WTC11 (cell line): ENCODE data around the gene GALNT11. TPM values are rescaled to one million over a fixed set of nuclear protein-coding genes. Genes with fewer than 3 reads are reported as not detected.

Experiments
- ATAC-seq: fragments of 200-7000 bp; cut with Tn5 transposase; 2 replicates; pipeline ENCODE4 v1.10.0; 2021; ENCODE audit warnings: mild to moderate bottlenecking, moderate library complexity
- CTCF ChIA-PET: fragments of 300-600 bp; sonication (Branson Sonifier 250); formaldehyde crosslinking; loops from one replicate; lab custom pipeline; 2021; ENCODE audit warnings: antibody characterized with exemption; lab: Charles Lee
- POLR2A ChIA-PET: fragments of 350-600 bp; sonication (Branson Sonifier 250); formaldehyde crosslinking; loops from one replicate; lab custom pipeline; 2021; ENCODE audit warnings: antibody characterized with exemption; lab: Charles Lee
- DNase-seq: peaks from one replicate; pipeline ENCODE4 v3.0.0; 2021; ENCODE audit warnings: low spot score
- H3K27ac Mint-ChIP-seq: 2 replicates; pipeline ENCODE4 v1.8.0; 2021; ENCODE audit warnings: mixed read lengths
- H3K27me3 Mint-ChIP-seq: 2 replicates; pipeline ENCODE4 v1.8.0; 2021; ENCODE audit warnings: low read depth, mild to moderate bottlenecking, moderate library complexity, mixed read lengths
- H3K36me3 Mint-ChIP-seq: 2 replicates; pipeline ENCODE4 v1.8.0; 2021; ENCODE audit warnings: mixed read lengths
- H3K4me1 Mint-ChIP-seq: 2 replicates; pipeline ENCODE4 v1.8.0; 2022; ENCODE audit warnings: mixed read lengths
- H3K4me3 Mint-ChIP-seq: 2 replicates; pipeline ENCODE4 v1.8.0; 2021; ENCODE audit warnings: mild to moderate bottlenecking, moderate library complexity, mixed read lengths
- H3K9me3 Mint-ChIP-seq: 2 replicates; pipeline ENCODE4 v1.8.0; 2021; ENCODE audit warnings: mixed read lengths
- CBFB ChIP-seq: sonication (generic); formaldehyde crosslinking; IDR thresholded peaks from 2 replicates; pipeline ENCODE4 v1.8.1; 2022; ENCODE audit warnings: mild to moderate bottlenecking, low read depth, missing genetic modification reagents
- EMX1 ChIP-seq: fragments of 250-450 bp; sonication (Bioruptor Pico); IDR thresholded peaks from 2 replicates; pipeline ENCODE4 v1.8.0; 2021; ENCODE audit warnings: mild to moderate bottlenecking
- ETV6 ChIP-seq: sonication (generic); formaldehyde crosslinking; IDR thresholded peaks from 2 replicates; pipeline ENCODE4 v1.8.1; 2022; ENCODE audit warnings: mild to moderate bottlenecking, missing genetic modification reagents
- GABPB1 ChIP-seq: sonication (generic); formaldehyde crosslinking; IDR thresholded peaks from 2 replicates; pipeline ENCODE4 v1.8.1; 2023; ENCODE audit warnings: mild to moderate bottlenecking, missing genetic modification reagents
- GRHL2 ChIP-seq: fragments of 250-450 bp; sonication (Bioruptor Pico); IDR thresholded peaks from 2 replicates; pipeline ENCODE4 v1.8.0; 2022; ENCODE audit warnings: mild to moderate bottlenecking, moderate library complexity; ENCODE audit not compliant: insufficient replicate concordance, severe bottlenecking
- IRF2 ChIP-seq: sonication (generic); formaldehyde crosslinking; IDR thresholded peaks from 2 replicates; pipeline ENCODE4 v1.8.0; 2022; ENCODE audit warnings: low read depth, missing genetic modification reagents, borderline replicate concordance
- JAZF1 ChIP-seq: fragments of 250-450 bp; sonication (Bioruptor Pico); IDR thresholded peaks from 2 replicates; pipeline ENCODE4 v1.9.0; 2021; ENCODE audit warnings: moderate library complexity, mild to moderate bottlenecking, inconsistent platforms
- JUN ChIP-seq: sonication (generic); formaldehyde crosslinking; IDR thresholded peaks from 2 replicates; pipeline ENCODE4 v1.8.0; 2023; ENCODE audit warnings: mild to moderate bottlenecking, missing genetic modification reagents
- NFE2L1 ChIP-seq: sonication (generic); formaldehyde crosslinking; IDR thresholded peaks from 2 replicates; pipeline ENCODE4 v1.8.1; 2023; ENCODE audit warnings: missing genetic modification reagents
- RORB ChIP-seq: fragments of 250-450 bp; sonication (Bioruptor Pico); IDR thresholded peaks from 2 replicates; pipeline ENCODE4 v1.9.0; 2021; ENCODE audit warnings: mild to moderate bottlenecking
- TP53 ChIP-seq: sonication (generic); formaldehyde crosslinking; IDR thresholded peaks from 2 replicates; pipeline ENCODE4 v1.8.1; 2023; ENCODE audit warnings: mild to moderate bottlenecking, missing genetic modification reagents
- ZBTB21 ChIP-seq: sonication (generic); formaldehyde crosslinking; IDR thresholded peaks from 2 replicates; pipeline ENCODE4 v1.8.1; 2023; ENCODE audit warnings: mild to moderate bottlenecking, missing genetic modification reagents, borderline replicate concordance
- ZNF138 ChIP-seq: sonication (generic); formaldehyde crosslinking; conservative IDR thresholded peaks from 2 replicates; pipeline ENCODE4 v1.8.1; 2022; ENCODE audit warnings: mild to moderate bottlenecking, moderate library complexity, missing genetic modification reagents
- ZNF263 ChIP-seq: sonication (generic); formaldehyde crosslinking; IDR thresholded peaks from 2 replicates; pipeline ENCODE4 v1.8.1; 2022; ENCODE audit warnings: low read depth, mild to moderate bottlenecking, moderate library complexity, missing genetic modification reagents
- ZNF317 ChIP-seq: sonication (generic); formaldehyde crosslinking; IDR thresholded peaks from 2 replicates; pipeline ENCODE4 v1.8.1; 2023; ENCODE audit warnings: low read depth, mild to moderate bottlenecking, moderate library complexity, missing genetic modification reagents, borderline replicate concordance
- ZNF396 ChIP-seq: fragments of 250-450 bp; sonication (Bioruptor Pico); IDR thresholded peaks from 2 replicates; pipeline ENCODE4 v1.8.0; 2021; ENCODE audit warnings: mild to moderate bottlenecking, moderate library complexity, borderline replicate concordance
- ZNF416 ChIP-seq: fragments of 250-450 bp; sonication (Bioruptor Pico); IDR thresholded peaks from 2 replicates; pipeline ENCODE4 v1.9.0; 2021; ENCODE audit warnings: mild to moderate bottlenecking, inconsistent platforms
- ZNF423 ChIP-seq: fragments of 250-450 bp; sonication (Bioruptor Pico); IDR thresholded peaks from 2 replicates; pipeline ENCODE4 v2.1.2; 2022; ENCODE audit warnings: mild to moderate bottlenecking, moderate library complexity
- ZNF671 ChIP-seq: fragments of 250-450 bp; sonication (Bioruptor Pico); IDR thresholded peaks from 2 replicates; pipeline ENCODE4 v1.8.0; 2021; ENCODE audit warnings: mild to moderate bottlenecking
- total RNA-seq: library from RNA; stranded (reverse); gene quantifications from 3 replicates; pipeline ENCODE4 v1.2.3, GENCODE V29; 2021
- TF ChIP-seq, protein P1 (sequence below): sonication (generic); formaldehyde crosslinking; IDR thresholded peaks from 2 replicates; pipeline ENCODE4 v1.8.0; 2022; ENCODE audit warnings: missing genetic modification reagents
- TF ChIP-seq, protein P2 (sequence below): fragments of 250-450 bp; sonication (Bioruptor Pico); IDR thresholded peaks from 2 replicates; pipeline ENCODE4 v1.9.0; 2021; ENCODE audit warnings: mild to moderate bottlenecking, borderline replicate concordance
- TF ChIP-seq, protein P3 (sequence below): fragments of 250-450 bp; sonication (Bioruptor Pico); IDR thresholded peaks from 2 replicates; pipeline ENCODE4 v1.9.0; 2021; ENCODE audit warnings: mild to moderate bottlenecking
- TF ChIP-seq, protein P4 (sequence below): sonication (generic); formaldehyde crosslinking; IDR thresholded peaks from 2 replicates; pipeline ENCODE4 v1.8.1; 2023; ENCODE audit warnings: mild to moderate bottlenecking, missing genetic modification reagents, moderate library complexity
- TF ChIP-seq, protein P5 (sequence below): sonication (generic); formaldehyde crosslinking; IDR thresholded peaks from 2 replicates; pipeline ENCODE4 v1.8.1; 2022; ENCODE audit warnings: low read depth, mild to moderate bottlenecking, moderate library complexity, missing genetic modification reagents, borderline replicate concordance
- TF ChIP-seq, protein P6 (sequence below): sonication (generic); formaldehyde crosslinking; IDR thresholded peaks from 2 replicates; pipeline ENCODE4 v1.8.0; 2022; ENCODE audit warnings: mild to moderate bottlenecking, missing genetic modification reagents

The GALNT11 gene
- total RNA-seq, 1 experiment from 2014 or later = 24.0 TPM

DNA sequence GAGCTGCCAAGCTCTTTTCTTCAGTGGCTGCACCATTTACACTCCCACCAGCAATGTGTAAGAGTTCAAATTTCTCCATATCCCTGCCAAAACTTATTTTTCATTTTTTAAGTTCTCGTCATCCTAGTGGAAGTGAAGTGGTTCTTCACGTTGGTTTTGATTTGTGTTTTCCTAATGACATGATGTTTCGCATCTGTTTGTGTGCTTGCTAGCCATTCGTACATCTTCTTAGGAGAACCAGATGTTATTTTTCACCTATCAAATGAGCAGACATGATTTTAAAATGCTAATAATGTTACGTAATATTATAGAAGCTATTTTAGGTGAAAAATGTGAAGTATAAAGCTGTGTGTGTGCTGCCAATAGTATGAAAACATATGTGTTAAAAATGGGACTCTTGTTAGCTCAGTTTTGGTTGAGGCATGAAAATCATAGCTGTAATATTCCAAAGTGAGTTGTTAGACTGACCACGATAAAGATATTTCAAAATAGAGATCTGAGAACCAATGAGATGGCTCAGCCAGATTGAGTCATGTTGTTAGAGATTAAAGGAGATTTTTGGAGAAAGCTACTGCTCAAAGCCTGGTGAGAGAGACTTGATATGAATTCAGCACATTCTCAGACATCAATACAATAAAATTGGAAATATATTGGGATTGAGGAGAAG is 25.9 kb upstream of the GALNT11 start:
- no peak for ATAC-seq
- Mint-ChIP-seq H3K9me3 (peaks cover 2% of the 10 kb centered on the region), H3K27ac (no peak overlapping the region), H3K4me1 (peaks cover 4% of the 10 kb centered on the region), H3K4me3 (no peak overlapping the region), H3K27me3 (no peaks in the 10 kb centered on the region), H3K36me3 (no peaks in the 10 kb centered on the region)
- ChIA-PET CTCF (no interaction called here), POLR2A (no interaction called here)
- TF ChIP-seq ZNF138 (CRISPR knock-in tag) (no peak), CBFB (CRISPR knock-in tag) (no peak), IRF2 (CRISPR knock-in tag) (no peak), TP53 (CRISPR knock-in tag) (no peak), ZBTB21 (CRISPR knock-in tag) (no peak), ZNF671 (CRISPR knock-in tag) (no peak), ZNF416 (no peak), ZNF423 (CRISPR knock-in tag) (no peak), ZNF396 (no peak), NFE2L1 (CRISPR knock-in tag) (no peak), JUN (CRISPR knock-in tag) (no peak)
- TF ChIP-seq, protein P1, sequence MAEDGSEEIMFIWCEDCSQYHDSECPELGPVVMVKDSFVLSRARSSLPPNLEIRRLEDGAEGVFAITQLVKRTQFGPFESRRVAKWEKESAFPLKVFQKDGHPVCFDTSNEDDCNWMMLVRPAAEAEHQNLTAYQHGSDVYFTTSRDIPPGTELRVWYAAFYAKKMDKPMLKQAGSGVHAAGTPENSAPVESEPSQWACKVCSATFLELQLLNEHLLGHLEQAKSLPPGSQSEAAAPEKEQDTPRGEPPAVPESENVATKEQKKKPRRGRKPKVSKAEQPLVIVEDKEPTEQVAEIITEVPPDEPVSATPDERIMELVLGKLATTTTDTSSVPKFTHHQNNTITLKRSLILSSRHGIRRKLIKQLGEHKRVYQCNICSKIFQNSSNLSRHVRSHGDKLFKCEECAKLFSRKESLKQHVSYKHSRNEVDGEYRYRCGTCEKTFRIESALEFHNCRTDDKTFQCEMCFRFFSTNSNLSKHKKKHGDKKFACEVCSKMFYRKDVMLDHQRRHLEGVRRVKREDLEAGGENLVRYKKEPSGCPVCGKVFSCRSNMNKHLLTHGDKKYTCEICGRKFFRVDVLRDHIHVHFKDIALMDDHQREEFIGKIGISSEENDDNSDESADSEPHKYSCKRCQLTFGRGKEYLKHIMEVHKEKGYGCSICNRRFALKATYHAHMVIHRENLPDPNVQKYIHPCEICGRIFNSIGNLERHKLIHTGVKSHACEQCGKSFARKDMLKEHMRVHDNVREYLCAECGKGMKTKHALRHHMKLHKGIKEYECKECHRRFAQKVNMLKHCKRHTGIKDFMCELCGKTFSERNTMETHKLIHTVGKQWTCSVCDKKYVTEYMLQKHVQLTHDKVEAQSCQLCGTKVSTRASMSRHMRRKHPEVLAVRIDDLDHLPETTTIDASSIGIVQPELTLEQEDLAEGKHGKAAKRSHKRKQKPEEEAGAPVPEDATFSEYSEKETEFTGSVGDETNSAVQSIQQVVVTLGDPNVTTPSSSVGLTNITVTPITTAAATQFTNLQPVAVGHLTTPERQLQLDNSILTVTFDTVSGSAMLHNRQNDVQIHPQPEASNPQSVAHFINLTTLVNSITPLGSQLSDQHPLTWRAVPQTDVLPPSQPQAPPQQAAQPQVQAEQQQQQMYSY = no peak
- TF ChIP-seq, protein P2, sequence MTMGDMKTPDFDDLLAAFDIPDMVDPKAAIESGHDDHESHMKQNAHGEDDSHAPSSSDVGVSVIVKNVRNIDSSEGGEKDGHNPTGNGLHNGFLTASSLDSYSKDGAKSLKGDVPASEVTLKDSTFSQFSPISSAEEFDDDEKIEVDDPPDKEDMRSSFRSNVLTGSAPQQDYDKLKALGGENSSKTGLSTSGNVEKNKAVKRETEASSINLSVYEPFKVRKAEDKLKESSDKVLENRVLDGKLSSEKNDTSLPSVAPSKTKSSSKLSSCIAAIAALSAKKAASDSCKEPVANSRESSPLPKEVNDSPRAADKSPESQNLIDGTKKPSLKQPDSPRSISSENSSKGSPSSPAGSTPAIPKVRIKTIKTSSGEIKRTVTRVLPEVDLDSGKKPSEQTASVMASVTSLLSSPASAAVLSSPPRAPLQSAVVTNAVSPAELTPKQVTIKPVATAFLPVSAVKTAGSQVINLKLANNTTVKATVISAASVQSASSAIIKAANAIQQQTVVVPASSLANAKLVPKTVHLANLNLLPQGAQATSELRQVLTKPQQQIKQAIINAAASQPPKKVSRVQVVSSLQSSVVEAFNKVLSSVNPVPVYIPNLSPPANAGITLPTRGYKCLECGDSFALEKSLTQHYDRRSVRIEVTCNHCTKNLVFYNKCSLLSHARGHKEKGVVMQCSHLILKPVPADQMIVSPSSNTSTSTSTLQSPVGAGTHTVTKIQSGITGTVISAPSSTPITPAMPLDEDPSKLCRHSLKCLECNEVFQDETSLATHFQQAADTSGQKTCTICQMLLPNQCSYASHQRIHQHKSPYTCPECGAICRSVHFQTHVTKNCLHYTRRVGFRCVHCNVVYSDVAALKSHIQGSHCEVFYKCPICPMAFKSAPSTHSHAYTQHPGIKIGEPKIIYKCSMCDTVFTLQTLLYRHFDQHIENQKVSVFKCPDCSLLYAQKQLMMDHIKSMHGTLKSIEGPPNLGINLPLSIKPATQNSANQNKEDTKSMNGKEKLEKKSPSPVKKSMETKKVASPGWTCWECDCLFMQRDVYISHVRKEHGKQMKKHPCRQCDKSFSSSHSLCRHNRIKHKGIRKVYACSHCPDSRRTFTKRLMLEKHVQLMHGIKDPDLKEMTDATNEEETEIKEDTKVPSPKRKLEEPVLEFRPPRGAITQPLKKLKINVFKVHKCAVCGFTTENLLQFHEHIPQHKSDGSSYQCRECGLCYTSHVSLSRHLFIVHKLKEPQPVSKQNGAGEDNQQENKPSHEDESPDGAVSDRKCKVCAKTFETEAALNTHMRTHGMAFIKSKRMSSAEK (CRISPR knock-in tag) = no peak
- TF ChIP-seq, protein P3, sequence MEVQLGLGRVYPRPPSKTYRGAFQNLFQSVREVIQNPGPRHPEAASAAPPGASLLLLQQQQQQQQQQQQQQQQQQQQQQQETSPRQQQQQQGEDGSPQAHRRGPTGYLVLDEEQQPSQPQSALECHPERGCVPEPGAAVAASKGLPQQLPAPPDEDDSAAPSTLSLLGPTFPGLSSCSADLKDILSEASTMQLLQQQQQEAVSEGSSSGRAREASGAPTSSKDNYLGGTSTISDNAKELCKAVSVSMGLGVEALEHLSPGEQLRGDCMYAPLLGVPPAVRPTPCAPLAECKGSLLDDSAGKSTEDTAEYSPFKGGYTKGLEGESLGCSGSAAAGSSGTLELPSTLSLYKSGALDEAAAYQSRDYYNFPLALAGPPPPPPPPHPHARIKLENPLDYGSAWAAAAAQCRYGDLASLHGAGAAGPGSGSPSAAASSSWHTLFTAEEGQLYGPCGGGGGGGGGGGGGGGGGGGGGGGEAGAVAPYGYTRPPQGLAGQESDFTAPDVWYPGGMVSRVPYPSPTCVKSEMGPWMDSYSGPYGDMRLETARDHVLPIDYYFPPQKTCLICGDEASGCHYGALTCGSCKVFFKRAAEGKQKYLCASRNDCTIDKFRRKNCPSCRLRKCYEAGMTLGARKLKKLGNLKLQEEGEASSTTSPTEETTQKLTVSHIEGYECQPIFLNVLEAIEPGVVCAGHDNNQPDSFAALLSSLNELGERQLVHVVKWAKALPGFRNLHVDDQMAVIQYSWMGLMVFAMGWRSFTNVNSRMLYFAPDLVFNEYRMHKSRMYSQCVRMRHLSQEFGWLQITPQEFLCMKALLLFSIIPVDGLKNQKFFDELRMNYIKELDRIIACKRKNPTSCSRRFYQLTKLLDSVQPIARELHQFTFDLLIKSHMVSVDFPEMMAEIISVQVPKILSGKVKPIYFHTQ (CRISPR knock-in tag) = no peak
- DNase-seq = no peak

DNA sequence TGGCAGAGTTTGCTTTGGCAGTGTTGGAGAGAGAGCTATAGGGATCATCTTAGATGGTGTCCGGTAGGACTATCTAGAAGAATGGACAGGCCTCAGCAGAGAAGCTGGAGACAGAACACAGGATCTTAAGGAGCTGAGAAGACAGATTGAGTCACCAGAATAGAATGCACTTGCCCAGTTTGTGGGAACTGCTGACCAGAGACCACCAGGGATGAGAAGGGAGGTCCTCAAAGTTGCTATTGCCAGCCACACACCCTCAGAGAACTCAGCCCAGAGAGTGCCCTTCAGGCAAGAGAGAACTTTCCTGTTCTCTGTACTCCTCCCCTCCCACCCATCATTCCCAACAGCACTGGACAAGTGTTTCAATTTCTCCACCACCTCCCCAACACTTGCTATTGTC is 25.3 kb upstream of the GALNT11 start:
- Mint-ChIP-seq H3K4me1 (no peaks in the 10 kb centered on the region), H3K36me3 (no peaks in the 10 kb centered on the region), H3K27ac (no peak overlapping the region), H3K9me3 (peaks cover 6% of the 10 kb centered on the region), H3K4me3 (no peak overlapping the region), H3K27me3 (no peaks in the 10 kb centered on the region)
- CTCF ChIA-PET = no interaction called here
- ATAC-seq = no peak
- POLR2A ChIA-PET = no interaction called here
- DNase-seq = no peak
- TF ChIP-seq ZNF263 (CRISPR knock-in tag) (no peak), GRHL2 (no peak), ZNF317 (CRISPR knock-in tag) (no peak), RORB (CRISPR knock-in tag) (no peak), JAZF1 (no peak), ETV6 (no peak), GABPB1 (CRISPR knock-in tag) (no peak), EMX1 (CRISPR knock-in tag) (no peak)
- TF ChIP-seq, protein P4, sequence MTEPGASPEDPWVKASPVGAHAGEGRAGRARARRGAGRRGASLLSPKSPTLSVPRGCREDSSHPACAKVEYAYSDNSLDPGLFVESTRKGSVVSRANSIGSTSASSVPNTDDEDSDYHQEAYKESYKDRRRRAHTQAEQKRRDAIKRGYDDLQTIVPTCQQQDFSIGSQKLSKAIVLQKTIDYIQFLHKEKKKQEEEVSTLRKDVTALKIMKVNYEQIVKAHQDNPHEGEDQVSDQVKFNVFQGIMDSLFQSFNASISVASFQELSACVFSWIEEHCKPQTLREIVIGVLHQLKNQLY = no peak
- TF ChIP-seq, protein P5, sequence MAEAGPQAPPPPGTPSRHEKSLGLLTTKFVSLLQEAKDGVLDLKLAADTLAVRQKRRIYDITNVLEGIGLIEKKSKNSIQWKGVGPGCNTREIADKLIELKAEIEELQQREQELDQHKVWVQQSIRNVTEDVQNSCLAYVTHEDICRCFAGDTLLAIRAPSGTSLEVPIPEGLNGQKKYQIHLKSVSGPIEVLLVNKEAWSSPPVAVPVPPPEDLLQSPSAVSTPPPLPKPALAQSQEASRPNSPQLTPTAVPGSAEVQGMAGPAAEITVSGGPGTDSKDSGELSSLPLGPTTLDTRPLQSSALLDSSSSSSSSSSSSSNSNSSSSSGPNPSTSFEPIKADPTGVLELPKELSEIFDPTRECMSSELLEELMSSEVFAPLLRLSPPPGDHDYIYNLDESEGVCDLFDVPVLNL (CRISPR knock-in tag) = no peak
- TF ChIP-seq, protein P6, sequence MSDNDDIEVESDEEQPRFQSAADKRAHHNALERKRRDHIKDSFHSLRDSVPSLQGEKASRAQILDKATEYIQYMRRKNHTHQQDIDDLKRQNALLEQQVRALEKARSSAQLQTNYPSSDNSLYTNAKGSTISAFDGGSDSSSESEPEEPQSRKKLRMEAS = no peak
